Measurements from ENCODE around the gene ERICH6.

DNA sequence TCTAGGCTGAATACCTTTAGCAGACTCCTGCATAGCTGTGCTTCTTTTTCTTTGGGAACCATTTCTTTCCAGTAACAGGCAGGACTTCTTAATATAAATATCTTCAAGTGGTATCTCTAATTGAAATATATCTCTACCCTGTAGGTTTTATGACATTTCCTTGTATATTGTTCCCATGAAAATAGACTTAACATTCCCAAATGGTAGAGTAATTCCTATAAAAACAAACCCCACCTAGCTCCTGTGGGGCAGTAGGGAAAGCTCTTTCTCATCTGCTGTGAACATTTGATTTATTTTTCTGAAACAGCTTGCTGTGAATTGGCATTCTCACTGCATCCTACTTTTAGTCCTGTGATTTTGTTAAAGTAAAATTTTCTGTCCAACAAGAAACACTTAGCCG, 79.8 kb downstream of the ERICH6 start:
- TF ChIP-seq, protein P1, sequence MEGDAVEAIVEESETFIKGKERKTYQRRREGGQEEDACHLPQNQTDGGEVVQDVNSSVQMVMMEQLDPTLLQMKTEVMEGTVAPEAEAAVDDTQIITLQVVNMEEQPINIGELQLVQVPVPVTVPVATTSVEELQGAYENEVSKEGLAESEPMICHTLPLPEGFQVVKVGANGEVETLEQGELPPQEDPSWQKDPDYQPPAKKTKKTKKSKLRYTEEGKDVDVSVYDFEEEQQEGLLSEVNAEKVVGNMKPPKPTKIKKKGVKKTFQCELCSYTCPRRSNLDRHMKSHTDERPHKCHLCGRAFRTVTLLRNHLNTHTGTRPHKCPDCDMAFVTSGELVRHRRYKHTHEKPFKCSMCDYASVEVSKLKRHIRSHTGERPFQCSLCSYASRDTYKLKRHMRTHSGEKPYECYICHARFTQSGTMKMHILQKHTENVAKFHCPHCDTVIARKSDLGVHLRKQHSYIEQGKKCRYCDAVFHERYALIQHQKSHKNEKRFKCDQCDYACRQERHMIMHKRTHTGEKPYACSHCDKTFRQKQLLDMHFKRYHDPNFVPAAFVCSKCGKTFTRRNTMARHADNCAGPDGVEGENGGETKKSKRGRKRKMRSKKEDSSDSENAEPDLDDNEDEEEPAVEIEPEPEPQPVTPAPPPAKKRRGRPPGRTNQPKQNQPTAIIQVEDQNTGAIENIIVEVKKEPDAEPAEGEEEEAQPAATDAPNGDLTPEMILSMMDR (IDR thresholded peaks at IDR 0.05; ENCODE audit: insufficient read depth, low read length, poor library complexity, severe bottlenecking): no peak
- no peak for TF ChIP-seq EZH2phosphoT487 (conservative IDR thresholded peaks at IDR 0.05; ENCODE audit: low read length)

Measured in SU-DHL-6 (cell line).